ENCODE results near the gene NONO. TPM values are rescaled to one million over a fixed set of nuclear protein-coding genes. Genes with fewer than 3 reads are reported as not detected.
"Not testable (repeated sequence)": the region's sequence is repeated elsewhere in the genome, so short reads cannot be mapped to it uniquely, and the experiment has no call there.

Gene NONO
- total RNA-seq, 2 experiments from 2014 or later: 521 to 536 TPM

DNA sequence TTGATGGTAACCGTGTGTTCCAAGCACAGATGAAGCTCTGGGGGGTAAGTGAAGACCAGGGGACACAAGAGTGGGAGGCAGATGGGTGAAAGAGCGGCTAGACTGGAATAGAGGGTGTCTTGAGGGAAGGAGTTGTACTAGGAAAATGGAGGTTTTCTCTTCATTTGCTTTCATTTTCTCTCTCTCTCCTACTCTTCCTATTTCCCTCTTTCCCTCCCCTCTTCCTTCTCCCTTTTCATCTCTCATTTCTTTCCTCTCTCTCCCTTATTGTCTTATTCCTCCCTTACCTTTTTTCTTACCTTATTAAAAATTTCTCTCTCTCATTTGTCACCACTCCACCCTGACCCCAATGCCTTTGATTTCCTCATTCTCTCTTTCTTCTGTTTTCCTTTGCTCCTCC, 21.1 kb downstream of the NONO start:
- Mint-ChIP-seq H3K27ac (no peak overlapping the region), H3K27me3 (no peaks in the 10 kb centered on the region)
- no peak for DNase-seq

DNA sequence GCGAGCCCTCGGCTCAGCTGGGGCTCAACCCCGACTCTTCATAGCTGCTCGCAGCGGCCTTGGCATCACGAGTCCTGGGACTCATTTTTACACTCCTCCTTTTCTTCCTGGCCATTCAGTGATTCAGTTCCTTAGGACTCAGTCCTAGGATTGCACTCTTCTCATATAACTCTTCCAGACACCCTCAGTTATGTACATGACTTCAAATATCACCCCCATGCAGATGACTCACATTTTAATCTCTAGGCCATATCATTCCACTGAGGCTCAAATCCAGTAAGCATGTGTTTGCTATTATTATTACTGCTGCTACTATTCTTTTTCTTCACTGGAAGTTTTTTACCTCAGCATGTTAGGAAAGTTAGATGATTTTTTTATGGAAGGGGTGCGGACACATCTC, 32.5 kb downstream of the NONO start:
- DNase-seq: no peak
- Mint-ChIP-seq H3K27me3 (no peaks in the 10 kb centered on the region), H3K9me3 (no peaks in the 10 kb centered on the region), H3K36me3 (peaks cover 4% of the 10 kb centered on the region), H3K27ac (no peak overlapping the region), H3K4me1 (no peaks in the 10 kb centered on the region), H3K4me3 (no peak overlapping the region)

More for the DNA sequence above, 21.1 kb downstream of the NONO start:
- Mint-ChIP-seq H3K9me3 (no peaks in the 10 kb centered on the region), H3K4me3 (no peak overlapping the region), H3K4me1 (peaks cover 16% of the 10 kb centered on the region), H3K36me3 (peaks cover 27% of the 10 kb centered on the region)

- DNase-seq, H3K36me3 Mint-ChIP-seq, H3K27me3 Mint-ChIP-seq, H3K4me1 Mint-ChIP-seq, H3K4me3 Mint-ChIP-seq, H3K27ac Mint-ChIP-seq, H3K9me3 Mint-ChIP-seq: not testable (repeated sequence)
These were observed 33.5 kb downstream of the NONO start for GRCh38 chrX:71316959-71317358.

DNA sequence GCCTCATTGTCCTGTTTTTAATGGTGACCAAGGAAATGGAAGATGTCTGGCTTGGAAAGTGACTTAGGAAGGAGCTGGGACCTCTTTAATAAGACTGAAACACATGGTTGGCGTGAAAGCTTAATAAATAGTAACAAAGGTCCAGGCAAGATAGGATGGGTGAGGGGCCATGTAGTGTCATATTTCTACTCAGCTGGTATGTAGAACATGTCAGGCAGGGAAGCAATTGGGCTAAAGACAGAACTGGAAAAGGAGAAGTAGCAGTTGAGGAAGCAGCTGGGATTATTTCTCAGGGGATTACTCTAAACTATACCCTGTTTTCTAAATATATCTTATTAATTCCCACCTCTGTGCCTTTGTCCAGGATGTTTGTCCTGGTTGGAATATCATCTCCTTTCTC, 36.7 kb downstream of the NONO start:
- Mint-ChIP-seq H3K36me3 (peaks cover 10% of the 10 kb centered on the region), H3K27me3 (no peaks in the 10 kb centered on the region), H3K9me3 (no peaks in the 10 kb centered on the region), H3K4me3 (no peak overlapping the region), H3K4me1 (no peaks in the 10 kb centered on the region), H3K27ac (no peak overlapping the region)
- no peak for DNase-seq

- DNase-seq: no peak
- H3K4me3 Mint-ChIP-seq: no peak overlapping the region
- no peak overlapping the region for H3K27ac Mint-ChIP-seq
- H3K27me3 Mint-ChIP-seq: no peaks in the 10 kb centered on the region
- H3K4me1 Mint-ChIP-seq: no peaks in the 10 kb centered on the region
- H3K9me3 Mint-ChIP-seq: peaks cover 2% of the 10 kb centered on the region
- peaks cover 11% of the 10 kb centered on the region for H3K36me3 Mint-ChIP-seq
These were observed 38.3 kb downstream of the NONO start for GRCh38 chrX:71321731-71322130.

DNA sequence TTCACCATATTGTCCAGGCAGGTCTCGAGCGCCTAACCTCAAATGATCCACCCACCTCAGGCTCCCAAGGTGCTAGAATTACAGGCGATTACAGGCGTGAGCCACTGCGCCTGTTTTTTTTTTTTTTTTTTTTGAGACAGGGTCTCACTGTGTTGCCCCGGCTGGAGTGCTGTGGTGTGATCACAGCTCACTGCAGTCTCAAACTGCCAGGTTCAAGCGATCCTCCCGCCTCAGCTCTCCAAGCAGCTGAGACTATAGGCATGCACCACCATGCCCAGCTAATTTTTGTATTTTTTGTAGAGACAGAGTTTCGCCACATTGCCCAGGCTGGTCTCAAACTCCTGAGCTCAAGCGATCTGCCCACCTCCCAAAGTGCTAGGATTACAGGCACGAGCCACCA, 41.0 kb downstream of the NONO start:
- not testable (repeated sequence) for H3K9me3 Mint-ChIP-seq, H3K27me3 Mint-ChIP-seq, H3K4me3 Mint-ChIP-seq, H3K27ac Mint-ChIP-seq, DNase-seq, H3K4me1 Mint-ChIP-seq
- H3K36me3 Mint-ChIP-seq: peaks cover 17% of the 10 kb centered on the region

- H3K36me3 Mint-ChIP-seq: peaks cover 21% of the 10 kb centered on the region
- no peak overlapping the region for H3K4me3 Mint-ChIP-seq
- DNase-seq: no peak
- no peaks in the 10 kb centered on the region for H3K27me3 Mint-ChIP-seq
- H3K4me1 Mint-ChIP-seq: no peaks in the 10 kb centered on the region
- peaks cover 7% of the 10 kb centered on the region for H3K9me3 Mint-ChIP-seq
- H3K27ac Mint-ChIP-seq: no peak overlapping the region
These were observed 43.0 kb downstream of the NONO start for GRCh38 chrX:71326394-71326793.

- DNase-seq, H3K27me3 Mint-ChIP-seq, H3K4me1 Mint-ChIP-seq, H3K4me3 Mint-ChIP-seq, H3K36me3 Mint-ChIP-seq, H3K9me3 Mint-ChIP-seq, H3K27ac Mint-ChIP-seq: not testable (repeated sequence)
These were observed 65.8 kb downstream of the NONO start for GRCh38 chrX:71349151-71349665.

DNA sequence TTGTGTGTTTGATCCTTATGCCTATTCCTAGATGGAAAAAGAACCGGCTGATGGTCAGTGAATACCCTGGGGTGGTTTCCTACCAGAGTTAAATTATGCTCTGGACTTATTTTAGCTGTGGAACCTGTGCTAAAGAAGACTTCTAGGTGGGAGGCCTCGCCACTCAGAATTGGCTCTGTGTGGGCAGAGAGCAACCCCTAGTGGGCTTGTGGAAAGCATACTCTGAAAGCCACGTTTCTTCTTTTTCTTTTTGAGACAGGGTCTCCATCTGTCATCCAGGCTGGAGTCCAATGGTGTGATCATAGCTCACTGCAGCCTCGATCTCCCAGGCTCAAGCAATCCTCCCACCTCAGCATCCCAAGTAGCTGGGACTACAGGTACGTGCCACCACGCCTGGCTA, 66.4 kb downstream of the NONO start:
- H3K36me3 Mint-ChIP-seq, H3K27ac Mint-ChIP-seq, H3K27me3 Mint-ChIP-seq, H3K4me3 Mint-ChIP-seq, DNase-seq, H3K9me3 Mint-ChIP-seq, H3K4me1 Mint-ChIP-seq: not testable (repeated sequence)

Other genes with a start within 250 kb of the NONO start
- 10 to 100 TPM; 44.4 to 44.8 TPM for gene SNX12, start 215.3 kb upstream of the NONO start, total RNA-seq
- 1 to 10 TPM; 6.0 to 7.8 TPM for gene FOXO4, start 187.8 kb upstream of the NONO start, total RNA-seq
- 10 to 100 TPM in 1 of 2 experiments, 1 to 10 TPM in 1; 6.7 to 10.4 TPM for gene CXorf65, start 176.9 kb upstream of the NONO start, total RNA-seq
- gene IL2RG, start 172.1 kb upstream of the NONO start, total RNA-seq: 100 to 1,000 TPM; 231 to 241 TPM
- 10 to 100 TPM; 43.4 to 46.4 TPM for gene MED12, start 165.0 kb upstream of the NONO start, total RNA-seq
- gene NLGN3, start 138.8 kb upstream of the NONO start, total RNA-seq: under 1 TPM; 0.41 to 0.58 TPM
- not detected for gene GJB1, start 60.4 kb upstream of the NONO start, total RNA-seq
- 10 to 100 TPM; 22.9 to 25.1 TPM for gene ZMYM3, start 29.5 kb upstream of the NONO start, total RNA-seq
- 1 to 10 TPM; 4.9 to 5.6 TPM for gene ITGB1BP2, start 18.1 kb downstream of the NONO start, total RNA-seq
- 10 to 100 TPM; 30.5 to 30.7 TPM for gene TAF1, start 82.7 kb downstream of the NONO start, total RNA-seq
- 100 to 1,000 TPM; 233 to 244 TPM for gene OGT, start 249.5 kb downstream of the NONO start, total RNA-seq

All from activated naive CD8-positive, alpha-beta T cell treated with anti-CD3 and anti-CD28 coated beads for 36 hours (primary cell).